H1 (cell line): Measurements from ENCODE around the gene KLHL2. TPM values are rescaled to one million over a fixed set of nuclear protein-coding genes. Genes with fewer than 3 reads are reported as not detected.

Source experiments
- polyA plus RNA-seq, 7 experiments: library from polyadenylated mRNA; depleted of rRNA in 3 of 7; stranded (reverse) in 5 of 7; unstranded in 2 of 7; fragments of >200 nt in 5 of 7; fragments of 200-250 nt in 2 of 7; gene quantifications; 1 replicate in 5 of 7; 2 replicates in 1 of 7; 4 replicates in 1 of 7; pipeline versions ENCODE4 v1.2.1 to v1.2.3, GENCODE V29; 2011 to 2013; ENCODE audit warnings: missing spikeins in 2 of 7, mixed read lengths in 2 of 7
- small RNA-seq: library from polyadenylated mRNA; stranded (forward); fragments of <200 nt; extraction: miRNeasy Mini kit (QIAGEN cat#:217004); gene quantifications from one replicate; pipeline ENCODE3, GENCODE V24; 2013; ENCODE audit not compliant: insufficient read depth
- total RNA-seq: library from RNA; stranded (reverse); fragmentation: NEBNext Ultra II Directional; extraction: Animal tissue kit (Norgen Biotek cat#: 25700); gene quantifications from 2 replicates; pipeline ENCODE4 v1.2.1, GENCODE V29; 2021

The KLHL2 gene
- total and polyA plus RNA-seq, 2 of the 8 experiments (the other 6 are each of a cell fraction or from before 2014, with no cell fraction given), result 5.2 to 12.0 TPM

Small RNA genes within 50 kb of the gene (small RNA-seq; reads per million reads assigned to genes)
- gene RNU4-87P, result not detected

Other genes with a start within 250 kb of the KLHL2 start
- 4.1 and 5.0 TPM in 2 replicates for gene TRIM61, start 229.9 kb upstream of the KLHL2 start, total RNA-seq
- 0.05 and 0.18 TPM in 2 replicates for gene TRIM61, start 229.9 kb upstream of the KLHL2 start, polyA plus RNA-seq (2011; rRNA removed)
- not detected in 2 replicates for gene TRIM60, start 175.6 kb upstream of the KLHL2 start, total RNA-seq
- gene TRIM60, start 175.6 kb upstream of the KLHL2 start, polyA plus RNA-seq (2011; rRNA removed), result not detected in 2 replicates
- not detected in 2 replicates for gene TRIM75, start 153.7 kb upstream of the KLHL2 start, total RNA-seq
- not detected in 2 replicates for gene TRIM75, start 153.7 kb upstream of the KLHL2 start, polyA plus RNA-seq (2011; rRNA removed)
- 10.2 and 10.9 TPM in 2 replicates for gene TMEM192, start 94.7 kb upstream of the KLHL2 start, total RNA-seq
- gene TMEM192, start 94.7 kb upstream of the KLHL2 start, polyA plus RNA-seq (2011; rRNA removed), result 4.2 and 7.3 TPM in 2 replicates
- 105 and 109 TPM in 2 replicates for gene MSMO1, start 120.1 kb downstream of the KLHL2 start, total RNA-seq
- 50.6 and 79.8 TPM in 2 replicates for gene MSMO1, start 120.1 kb downstream of the KLHL2 start, polyA plus RNA-seq (2011; rRNA removed)
- gene CPE, start 171.4 kb downstream of the KLHL2 start, total RNA-seq, result 9.4 and 11.9 TPM in 2 replicates
- 9.3 and 10.2 TPM in 2 replicates for gene CPE, start 171.4 kb downstream of the KLHL2 start, polyA plus RNA-seq (2011; rRNA removed)